Caki2 (cell line): ENCODE results near the gene ZNF407. TPM values are rescaled to one million over a fixed set of nuclear protein-coding genes. Genes with fewer than 3 reads are reported as not detected.
"Not testable (repeated sequence)": the region's sequence is repeated elsewhere in the genome, so short reads cannot be mapped to it uniquely, and the experiment has no call there.

Experiments used
- DNase-seq: peaks from one replicate; pipeline ENCODE4 v3.0.0-alpha.2; 2015; ENCODE audit warnings: low read depth
- in situ Hi-C: cut with HindIII; loops from 2 replicates; pipeline ENCODE4 v1.10.0; 2016; ENCODE audit warnings: low sequenced_read_pairs, low pct_unique_long_range_greater_than_20kb, mixed read lengths
- total RNA-seq: library from RNA; depleted of rRNA; stranded (reverse); fragments of >200 nt; shearing (Covaris generic); gene quantifications from 2 replicates; pipeline ENCODE4 v1.2.3, GENCODE V29; 2014; ENCODE audit warnings: low replicate concordance

The ZNF407 gene
- total RNA-seq, 1 experiment from 2014 or later: 1.3 TPM

- no peak for DNase-seq
- in situ Hi-C loops: no loop called here
These were observed 349.1 kb downstream of the ZNF407 start for GRCh38 chr18:74946646-74947375.

DNA sequence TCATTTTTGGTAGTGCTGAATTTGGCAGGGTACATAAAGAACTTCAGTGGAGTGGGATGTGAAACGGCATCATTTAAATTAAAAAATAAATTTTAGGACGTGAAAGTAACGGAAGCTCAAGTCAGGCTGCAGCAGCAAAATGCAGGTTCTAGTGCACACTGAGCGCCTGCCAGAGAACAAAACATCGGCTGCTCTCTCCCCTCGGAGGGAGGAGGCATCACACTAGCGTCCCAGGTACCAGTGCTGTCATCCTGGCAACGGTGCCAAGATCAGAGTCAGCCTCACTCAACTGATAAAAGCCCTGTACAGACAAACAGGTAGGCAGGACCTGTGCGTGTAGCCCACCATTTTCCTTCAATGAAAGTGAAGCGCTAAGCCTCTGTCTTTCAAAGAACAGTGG, 349.7 kb downstream of the ZNF407 start:
- in situ Hi-C loops: no loop called here
- no peak for DNase-seq

DNA sequence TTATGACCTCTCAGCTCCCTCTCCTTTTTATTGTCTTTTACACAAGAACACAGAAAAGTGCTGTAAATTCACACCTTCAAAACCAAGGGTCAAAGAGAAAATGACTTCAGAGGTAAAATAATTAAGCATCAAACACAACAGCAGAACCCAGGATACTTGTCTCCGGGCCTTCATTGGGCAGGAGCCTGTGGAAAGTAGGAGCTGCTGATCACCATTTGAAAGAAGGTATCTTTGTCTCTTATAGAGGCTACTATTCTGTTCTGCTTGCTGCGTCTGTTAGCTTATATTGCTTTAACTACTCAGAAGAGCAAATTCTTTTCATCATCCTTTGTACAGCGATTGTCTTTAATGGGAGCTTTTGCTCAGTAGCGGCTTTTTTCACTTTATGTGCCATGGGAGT, 350.2 kb downstream of the ZNF407 start:
- in situ Hi-C loops: no loop called here

DNA sequence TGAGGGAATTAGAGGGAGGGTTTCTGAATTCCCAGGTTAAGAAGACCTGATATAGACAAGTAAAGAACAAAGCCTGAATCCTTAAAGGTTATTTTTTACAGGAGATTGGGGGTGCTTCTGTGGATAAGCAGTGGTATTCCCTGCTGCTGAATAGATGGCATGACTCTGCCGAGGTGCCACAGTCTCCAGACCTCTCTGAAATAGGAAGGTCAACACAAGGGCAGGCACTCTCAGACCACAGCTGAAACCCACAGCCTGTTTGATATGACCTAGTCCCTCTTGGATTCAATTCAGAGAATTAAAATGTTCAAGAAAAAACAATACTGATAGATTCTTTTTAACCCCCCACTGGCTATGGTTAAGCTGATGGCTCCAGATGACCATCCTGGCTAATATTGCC, 351.9 kb downstream of the ZNF407 start:
- DNase-seq: no peak
- in situ Hi-C loops: no loop called here

More for the DNA sequence above, 350.2 kb downstream of the ZNF407 start:
- no peak for DNase-seq

DNA sequence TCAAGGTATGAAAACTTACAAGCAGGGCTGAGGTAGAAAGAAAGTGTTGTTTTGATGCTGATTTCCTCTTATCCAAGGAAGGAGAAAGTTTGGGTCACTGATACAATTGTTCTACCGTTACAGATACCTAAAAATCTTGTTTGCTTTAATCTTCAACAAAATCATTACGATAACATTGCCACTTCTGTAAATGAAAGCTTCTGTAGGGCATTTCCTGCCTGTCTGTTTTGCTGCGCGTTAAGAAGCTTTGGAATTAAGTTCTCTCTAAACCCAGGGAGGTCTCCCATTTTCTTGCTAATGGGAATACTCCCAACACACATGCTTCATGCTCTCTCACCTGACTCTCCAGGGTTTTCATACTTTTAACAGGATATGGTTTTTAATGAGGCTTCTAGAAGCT, 352.8 kb downstream of the ZNF407 start:
- no peak for DNase-seq
- in situ Hi-C loops: no loop called here

- peak; percentile 79 for DNase-seq
- in situ Hi-C loops: no loop called here
These were observed 353.6 kb downstream of the ZNF407 start for GRCh38 chr18:74951165-74951760.

- DNase-seq: no peak
- in situ Hi-C loops: no loop called here
These were observed 360.0 kb downstream of the ZNF407 start for GRCh38 chr18:74957588-74958224.

GRCh38 chr18:74959216-74959615, 361.5 kb downstream of the ZNF407 start:
- DNase-seq: no peak
- in situ Hi-C loops: no loop called here

DNA sequence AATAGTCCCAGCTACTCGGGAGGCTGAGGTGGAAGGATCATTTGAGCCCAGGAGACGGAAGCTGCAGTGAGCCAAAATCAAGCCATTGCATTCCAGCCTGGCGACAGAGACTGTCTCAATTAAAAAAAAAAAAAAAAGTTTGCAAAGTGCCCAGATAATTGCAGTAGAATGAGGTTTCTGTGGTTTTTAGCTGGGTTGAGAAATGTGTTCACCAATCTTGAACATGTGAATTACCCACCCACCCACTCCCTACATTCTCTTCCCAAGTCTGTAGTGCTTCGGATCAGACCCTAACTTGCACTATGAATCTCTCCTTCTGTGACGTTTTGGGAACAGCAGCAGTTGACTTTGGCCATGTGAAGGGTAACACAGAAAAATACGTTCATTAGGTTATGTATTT, 363.9 kb downstream of the ZNF407 start:
- in situ Hi-C loops: no loop called here
- DNase-seq: no peak

GRCh38 chr18:74963820-74964446, 366.3 kb downstream of the ZNF407 start:
- peak; percentile 19 for DNase-seq
- in situ Hi-C loops: no loop called here

- in situ Hi-C loops: no loop called here
- DNase-seq: no peak
These were observed 368.0 kb downstream of the ZNF407 start for GRCh38 chr18:74965682-74966081.

GRCh38 chr18:74967438-74967837, 369.8 kb downstream of the ZNF407 start:
- in situ Hi-C loops: no loop called here
- no peak for DNase-seq

DNA sequence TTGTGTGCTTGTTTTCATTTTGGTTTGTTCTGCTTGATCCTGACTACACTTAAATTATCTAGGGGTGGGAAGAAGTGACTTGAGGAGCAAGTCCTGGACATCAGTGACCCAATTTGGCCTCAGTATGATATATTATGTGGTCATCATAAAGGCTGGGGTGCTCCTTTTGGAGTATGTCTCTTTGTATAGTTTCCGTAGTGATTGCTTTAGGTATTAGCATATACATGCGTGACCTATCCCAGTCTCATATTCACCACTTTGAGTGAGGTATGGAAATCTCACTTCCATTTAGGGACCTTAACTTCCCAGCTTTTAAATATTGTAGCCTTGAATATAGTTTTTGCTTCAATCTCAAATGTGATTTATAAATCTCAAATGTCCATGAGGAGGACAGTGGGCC, 370.3 kb downstream of the ZNF407 start:
- DNase-seq: no peak
- in situ Hi-C loops: no loop called here

DNA sequence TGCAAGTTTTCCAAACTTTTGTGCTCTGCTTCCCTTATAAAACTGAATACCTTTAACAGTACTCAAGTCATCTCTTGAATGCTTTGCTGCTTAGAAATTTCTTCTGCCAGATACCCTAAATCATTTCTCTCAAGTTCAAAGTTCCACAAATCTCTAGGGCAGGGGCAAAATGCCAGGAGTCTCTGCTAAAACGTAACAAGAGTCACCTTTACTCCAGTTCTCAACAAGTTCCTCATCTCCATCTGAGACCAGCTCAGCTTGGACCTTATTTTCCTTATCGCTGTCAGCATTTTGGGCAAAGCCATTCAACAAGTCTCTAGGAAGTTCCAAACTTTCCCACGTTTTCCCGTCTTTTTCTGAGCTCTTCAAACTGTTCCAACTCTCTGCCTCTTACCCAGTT, 373.7 kb downstream of the ZNF407 start:
- DNase-seq, in situ Hi-C loops: not testable (repeated sequence)

- DNase-seq, in situ Hi-C loops: not testable (repeated sequence)
These were observed 374.1 kb downstream of the ZNF407 start for GRCh38 chr18:74971776-74972175.

- DNase-seq: no peak
- in situ Hi-C loops: no loop called here
These were observed 374.7 kb downstream of the ZNF407 start for GRCh38 chr18:74972354-74972753.

GRCh38 chr18:74975001-74975400, 377.3 kb downstream of the ZNF407 start:
- in situ Hi-C loops: no loop called here
- no peak for DNase-seq

DNA sequence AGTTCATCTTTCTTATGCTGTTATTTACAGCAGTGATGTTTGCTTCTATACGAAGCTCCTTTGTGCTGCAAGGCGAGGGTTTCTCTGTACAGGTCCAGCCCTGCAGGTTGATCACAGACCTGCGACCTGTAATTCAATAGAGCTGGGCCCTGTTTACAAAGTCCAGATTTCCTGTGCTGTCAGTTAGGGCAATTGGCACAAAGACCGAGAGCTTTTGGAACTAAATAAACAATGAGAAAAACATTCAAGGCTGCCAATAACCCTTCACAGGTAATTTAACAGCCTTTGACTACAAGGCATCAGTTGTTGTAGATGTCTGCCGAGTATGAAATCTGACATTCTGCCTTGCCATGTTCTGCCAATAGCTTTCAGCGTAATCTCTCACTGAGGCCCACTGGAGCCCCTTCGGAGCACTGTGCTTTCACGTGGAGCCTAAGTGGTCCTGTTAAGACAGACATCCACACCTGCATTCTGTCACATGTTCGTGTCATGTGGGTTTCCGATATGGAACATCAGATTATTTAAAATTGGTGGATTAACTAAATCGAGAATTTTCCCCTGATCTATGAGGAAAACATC, 378.8 kb downstream of the ZNF407 start:
- in situ Hi-C loops: no loop called here
- no peak for DNase-seq

- no peak for DNase-seq
- in situ Hi-C loops: no loop called here
These were observed 379.4 kb downstream of the ZNF407 start for GRCh38 chr18:74977041-74977440.
